ENCODE measurements around the gene COPG2. TPM values are rescaled to one million over a fixed set of nuclear protein-coding genes. Genes with fewer than 3 reads are reported as not detected.

The COPG2 gene
- total RNA-seq, 1 donor from 2014 or later, result 27.8 TPM

DNA sequence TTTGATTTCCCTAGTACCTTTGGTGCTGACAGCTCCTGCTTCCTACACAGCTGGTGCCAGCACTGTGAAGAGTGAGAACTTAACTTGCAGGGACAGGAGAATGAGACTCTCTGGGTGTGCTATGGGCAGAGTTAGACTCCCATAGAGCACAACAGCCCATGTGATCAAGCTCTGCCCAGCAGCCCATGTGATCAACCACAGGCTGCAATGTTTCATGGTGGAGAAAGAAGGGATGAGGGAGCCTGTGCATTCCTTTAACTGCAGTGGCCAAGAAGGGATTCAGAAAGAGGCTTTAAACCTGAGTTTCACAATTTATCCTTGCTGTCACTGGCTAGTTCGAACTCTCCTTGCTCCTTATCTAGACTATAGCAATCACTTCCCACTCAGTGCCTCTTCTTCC is 186.7 kb downstream of the COPG2 start:
- DNase-seq (ENCODE audit: low read depth), result no peak
- H3K4me3 ChIP-seq (ENCODE audit: low read depth, low read length), result no peak overlapping the region
- TF ChIP-seq, protein P1, sequence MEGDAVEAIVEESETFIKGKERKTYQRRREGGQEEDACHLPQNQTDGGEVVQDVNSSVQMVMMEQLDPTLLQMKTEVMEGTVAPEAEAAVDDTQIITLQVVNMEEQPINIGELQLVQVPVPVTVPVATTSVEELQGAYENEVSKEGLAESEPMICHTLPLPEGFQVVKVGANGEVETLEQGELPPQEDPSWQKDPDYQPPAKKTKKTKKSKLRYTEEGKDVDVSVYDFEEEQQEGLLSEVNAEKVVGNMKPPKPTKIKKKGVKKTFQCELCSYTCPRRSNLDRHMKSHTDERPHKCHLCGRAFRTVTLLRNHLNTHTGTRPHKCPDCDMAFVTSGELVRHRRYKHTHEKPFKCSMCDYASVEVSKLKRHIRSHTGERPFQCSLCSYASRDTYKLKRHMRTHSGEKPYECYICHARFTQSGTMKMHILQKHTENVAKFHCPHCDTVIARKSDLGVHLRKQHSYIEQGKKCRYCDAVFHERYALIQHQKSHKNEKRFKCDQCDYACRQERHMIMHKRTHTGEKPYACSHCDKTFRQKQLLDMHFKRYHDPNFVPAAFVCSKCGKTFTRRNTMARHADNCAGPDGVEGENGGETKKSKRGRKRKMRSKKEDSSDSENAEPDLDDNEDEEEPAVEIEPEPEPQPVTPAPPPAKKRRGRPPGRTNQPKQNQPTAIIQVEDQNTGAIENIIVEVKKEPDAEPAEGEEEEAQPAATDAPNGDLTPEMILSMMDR (conservative IDR thresholded peaks at IDR 0.05; ENCODE audit: low read depth, low read length), result no peak

- no peak overlapping the region for H3K4me3 ChIP-seq (ENCODE audit: low read depth, low read length)
- TF ChIP-seq, protein P1 (conservative IDR thresholded peaks at IDR 0.05; ENCODE audit: low read depth, low read length), result no peak
- DNase-seq (ENCODE audit: low read depth), result no peak
Measured at GRCh38 chr7:130479716-130480400, 188.7 kb downstream of the COPG2 start.

DNA sequence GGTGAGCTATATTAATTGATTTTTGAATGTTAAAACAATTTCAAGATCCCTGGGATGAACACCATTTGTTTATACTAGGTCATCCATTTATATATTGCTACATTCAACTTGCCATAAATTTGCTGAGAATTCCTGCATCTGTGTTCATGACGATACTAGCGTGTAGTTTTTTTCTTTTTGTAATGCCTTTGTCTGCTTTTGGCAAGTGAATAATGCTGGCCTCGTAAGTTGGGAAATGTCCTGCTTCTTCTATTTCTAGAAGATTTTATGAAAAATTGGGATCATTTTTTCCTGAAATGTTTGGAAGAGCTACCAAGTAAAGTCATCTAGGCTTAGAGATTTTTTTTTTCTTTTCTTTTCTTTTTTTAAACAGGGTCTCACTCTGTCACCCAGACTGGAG is 189.6 kb downstream of the COPG2 start:
- TF ChIP-seq, protein P1 (conservative IDR thresholded peaks at IDR 0.05; ENCODE audit: low read depth, low read length), result no peak
- DNase-seq (ENCODE audit: low read depth), result no peak
- H3K4me3 ChIP-seq (ENCODE audit: low read depth, low read length), result no peak overlapping the region

- DNase-seq (ENCODE audit: low read depth), result no peak
- TF ChIP-seq, protein P1 (conservative IDR thresholded peaks at IDR 0.05; ENCODE audit: low read depth, low read length), result no peak
- no peak overlapping the region for H3K4me3 ChIP-seq (ENCODE audit: low read depth, low read length)
Measured at GRCh38 chr7:130476297-130477150, 192.0 kb downstream of the COPG2 start.

DNA sequence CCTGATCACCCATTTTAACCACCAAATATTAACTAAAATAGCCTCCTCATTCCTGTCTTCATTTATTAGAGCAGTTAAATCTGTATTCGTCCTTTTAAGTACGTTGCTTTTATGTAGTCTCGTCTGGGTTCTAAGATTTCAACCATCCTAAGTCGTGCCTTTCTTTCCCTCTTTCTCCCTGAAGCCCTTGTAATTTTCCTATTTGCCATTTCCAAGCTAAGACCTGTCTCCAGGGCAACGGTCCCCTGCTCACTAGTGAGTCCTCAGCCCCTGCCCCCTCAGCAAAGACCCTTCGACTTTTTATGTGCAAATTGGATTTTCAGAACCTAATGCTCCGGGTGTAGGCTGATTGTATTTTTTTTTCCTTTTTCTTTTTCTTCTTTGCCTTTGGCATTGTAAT is 192.8 kb downstream of the COPG2 start:
- TF ChIP-seq, protein P1 (conservative IDR thresholded peaks at IDR 0.05; ENCODE audit: low read depth, low read length), result no peak
- no peak for DNase-seq (ENCODE audit: low read depth)
- H3K4me3 ChIP-seq (ENCODE audit: low read depth, low read length), result no peak overlapping the region

- TF ChIP-seq, protein P1 (conservative IDR thresholded peaks at IDR 0.05; ENCODE audit: low read depth, low read length), result no peak
- H3K4me3 ChIP-seq (ENCODE audit: low read depth, low read length), result no peak overlapping the region
- no peak for DNase-seq (ENCODE audit: low read depth)
Measured at GRCh38 chr7:130473876-130474275, 194.7 kb downstream of the COPG2 start.

Measured in epithelial cell of proximal tubule (primary cell).